ENCODE results near the gene KPRP. TPM values are rescaled to one million over a fixed set of nuclear protein-coding genes. Genes with fewer than 3 reads are reported as not detected.

Gene KPRP
- total RNA-seq, 1 experiment from 2014 or later = not detected

DNA sequence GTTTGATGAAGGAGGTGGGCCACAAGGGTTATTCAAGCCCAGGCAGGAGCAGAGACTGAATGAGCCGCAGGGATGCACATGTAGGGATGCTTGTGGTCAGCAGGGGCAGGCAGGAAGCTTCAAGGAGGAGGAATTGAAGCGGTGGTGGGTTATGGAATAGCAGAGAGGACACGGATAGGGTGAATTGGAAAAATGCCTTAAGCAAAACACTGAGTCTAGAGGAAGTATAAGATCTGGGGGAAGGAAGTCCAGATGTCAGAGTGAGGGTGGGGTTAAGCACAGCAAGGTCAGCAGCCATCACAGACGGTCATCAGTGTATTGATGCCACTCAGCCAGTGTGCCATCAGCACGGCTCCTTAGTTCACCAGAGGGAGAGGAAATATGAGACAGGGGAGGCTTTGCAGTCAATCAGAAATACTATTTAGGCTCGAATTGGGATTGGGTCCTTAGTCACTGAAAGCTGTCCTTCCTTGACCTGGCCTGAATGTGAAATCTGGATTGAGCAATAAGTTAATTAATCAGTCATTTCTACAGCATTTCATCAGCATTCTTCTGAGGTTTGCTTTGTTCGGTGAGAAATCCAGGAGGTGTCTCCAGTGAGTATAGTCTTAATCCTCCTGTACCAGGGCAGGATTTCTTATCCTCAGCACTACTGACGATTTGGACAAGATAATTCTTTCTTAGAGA, 11.2 kb downstream of the KPRP start:
- in situ Hi-C loops (cut with HindIII; ENCODE audit: low sequenced_read_pairs) = no loop called here
- DNase-seq (ENCODE audit: low spot score) = no peak

- in situ Hi-C loops (cut with HindIII; ENCODE audit: low sequenced_read_pairs) = no loop called here
- no peak for DNase-seq (ENCODE audit: low spot score)
Observed at GRCh38 chr1:152770411-152770810, 12.6 kb downstream of the KPRP start.

GRCh38 chr1:152774875-152775274, 17.1 kb downstream of the KPRP start, which contains the start of gene LCE1F:
Gene LCE1F (plus strand): TSS chr1:152775140. CDS start chr1:152776372, 1,232 bp downstream.
- in situ Hi-C loops (cut with HindIII; ENCODE audit: low sequenced_read_pairs) = no loop called here
- DNase-seq (ENCODE audit: low spot score) = no peak

GRCh38 chr1:152776361-152776760, 18.5 kb downstream of the KPRP start:
- in situ Hi-C loops (cut with HindIII; ENCODE audit: low sequenced_read_pairs) = no loop called here
- DNase-seq (ENCODE audit: low spot score) = no peak

- DNase-seq (ENCODE audit: low spot score) = no peak
- in situ Hi-C loops (cut with HindIII; ENCODE audit: low sequenced_read_pairs) = no loop called here
Observed at GRCh38 chr1:152777510-152778137, 19.8 kb downstream of the KPRP start.

DNA sequence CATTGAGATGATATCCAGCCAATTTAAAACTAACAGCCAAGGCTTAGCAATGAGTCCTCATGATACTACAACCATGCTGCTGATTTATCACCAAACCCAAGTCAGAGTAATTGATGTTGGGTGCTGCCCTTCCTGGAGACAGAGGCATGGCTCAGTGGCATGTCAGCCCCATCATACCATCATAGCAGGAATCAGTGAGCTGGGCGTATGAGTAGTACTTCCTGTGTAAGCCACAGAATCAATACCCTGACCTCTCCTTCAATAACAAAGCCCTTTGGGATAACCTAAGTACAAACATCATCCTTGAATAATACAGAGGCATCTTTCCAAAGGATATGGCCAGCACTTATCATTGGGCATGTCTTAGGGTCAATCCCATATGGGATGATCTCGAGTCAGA, 25.3 kb downstream of the KPRP start:
- no peak for DNase-seq (ENCODE audit: low spot score)
- in situ Hi-C loops (cut with HindIII; ENCODE audit: low sequenced_read_pairs) = no loop called here

- in situ Hi-C loops (cut with HindIII; ENCODE audit: low sequenced_read_pairs) = no loop called here
- no peak for DNase-seq (ENCODE audit: low spot score)
Observed at GRCh38 chr1:152786077-152786476, 28.3 kb downstream of the KPRP start, which contains the start of gene LCE1E. Gene LCE1E (plus strand): TSS chr1:152786257. CDS start chr1:152787300, 1,043 bp downstream.

DNA sequence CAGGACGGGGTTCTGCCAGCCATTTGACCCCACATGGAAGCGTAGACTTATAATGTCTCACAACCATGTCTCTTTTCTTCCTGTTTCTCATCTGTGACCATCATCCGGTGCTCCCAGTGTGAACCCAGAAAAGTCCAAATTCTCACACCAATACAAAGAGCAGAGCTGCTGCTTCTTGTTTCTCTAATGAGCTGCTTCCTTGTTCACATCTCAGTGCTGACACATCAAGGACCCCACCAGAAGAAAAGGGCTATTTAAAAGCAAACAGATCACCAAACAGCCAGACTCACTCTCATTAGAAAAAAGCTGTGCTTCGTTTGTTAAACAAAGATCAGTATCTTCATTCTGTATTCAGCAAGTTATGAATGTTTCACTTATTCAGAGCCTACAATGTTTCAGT, 37.9 kb downstream of the KPRP start:
- in situ Hi-C loops (cut with HindIII; ENCODE audit: low sequenced_read_pairs) = no loop called here
- DNase-seq (ENCODE audit: low spot score) = no peak

- DNase-seq (ENCODE audit: low spot score) = no peak
- in situ Hi-C loops (cut with HindIII; ENCODE audit: low sequenced_read_pairs) = no loop called here
Observed at GRCh38 chr1:152796421-152796820, 38.6 kb downstream of the KPRP start, which contains the start of gene LCE1D. Gene LCE1D (plus strand): TSS chr1:152796721. CDS start chr1:152797795, 1,074 bp downstream.

- DNase-seq (ENCODE audit: low spot score) = no peak
- in situ Hi-C loops (cut with HindIII; ENCODE audit: low sequenced_read_pairs) = no loop called here
Observed at GRCh38 chr1:152801333-152801732, 43.5 kb downstream of the KPRP start.

DNA sequence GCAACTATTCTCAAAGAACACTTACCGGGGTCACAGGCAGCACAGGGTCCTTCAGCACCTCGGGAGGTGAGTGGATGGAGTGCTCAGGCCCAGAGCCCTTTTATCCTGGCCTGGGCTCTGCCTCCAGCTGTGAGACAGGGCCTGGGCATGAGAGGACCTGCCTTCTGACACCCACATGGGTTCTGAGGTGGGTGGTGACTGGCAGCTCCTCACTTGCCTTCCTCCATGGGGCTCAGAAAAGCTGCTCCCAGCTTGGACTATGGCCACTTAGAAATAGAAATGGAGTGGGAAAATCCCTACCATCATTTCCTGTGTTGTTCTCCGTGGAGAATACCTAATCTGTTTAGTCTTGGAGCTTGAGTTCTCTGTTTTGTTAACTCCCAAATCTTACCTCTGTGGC, 48.8 kb downstream of the KPRP start, which contains the start of gene LCE1C:
TSS of gene LCE1C (minus strand) at position 76 of the 400 bp plus-strand sequence. CDS start 1,173 bp downstream, outside the sequence.
- in situ Hi-C loops (cut with HindIII; ENCODE audit: low sequenced_read_pairs) = no loop called here
- DNase-seq (ENCODE audit: low spot score) = no peak

DNA sequence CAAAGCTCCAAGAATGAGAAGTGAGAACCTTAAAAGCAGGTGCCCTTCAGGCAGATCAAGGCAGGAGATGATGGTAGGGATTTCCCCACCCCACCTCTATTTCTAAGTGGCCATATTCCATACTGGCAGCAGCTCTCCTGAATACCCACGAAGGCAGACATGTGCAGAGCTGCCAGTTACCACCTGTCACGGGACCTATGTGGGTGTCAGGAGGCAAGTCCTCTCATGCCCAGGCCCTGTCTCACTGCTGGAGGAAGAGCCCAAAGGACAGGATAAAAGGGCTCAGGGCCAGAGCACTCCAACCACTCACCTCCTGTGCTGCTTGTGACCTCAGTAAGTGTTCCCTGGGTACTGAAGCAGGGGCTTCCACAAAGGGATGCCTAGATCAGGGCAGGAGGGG, 53.2 kb downstream of the KPRP start:
- in situ Hi-C loops (cut with HindIII; ENCODE audit: low sequenced_read_pairs) = no loop called here

More for the DNA sequence above, 53.2 kb downstream of the KPRP start:
- DNase-seq (ENCODE audit: low spot score) = no peak

Other genes starting within 250 kb of the KPRP start
- not detected in 2 replicates for gene LCE5A, start 247.2 kb upstream of the KPRP start, total RNA-seq (2014; rRNA removed; shearing (Covaris generic))
- not detected in 2 replicates for gene CRCT1, start 243.5 kb upstream of the KPRP start, total RNA-seq (2014; rRNA removed; shearing (Covaris generic))
- gene LCE3E, start 191.2 kb upstream of the KPRP start, total RNA-seq (2014; rRNA removed; shearing (Covaris generic)) = not detected in 2 replicates
- not detected in 2 replicates for gene LCE3D, start 177.5 kb upstream of the KPRP start, total RNA-seq (2014; rRNA removed; shearing (Covaris generic))
- gene LCE3C, start 157.8 kb upstream of the KPRP start, total RNA-seq (2014; rRNA removed; shearing (Covaris generic)) = not detected in 2 replicates
- gene LCE3B, start 144.2 kb upstream of the KPRP start, total RNA-seq (2014; rRNA removed; shearing (Covaris generic)) = not detected in 2 replicates
- not detected in 2 replicates for gene LCE3A, start 134.9 kb upstream of the KPRP start, total RNA-seq (2014; rRNA removed; shearing (Covaris generic))
- not detected in 2 replicates for gene LCE2D, start 94.6 kb upstream of the KPRP start, total RNA-seq (2014; rRNA removed; shearing (Covaris generic))
- not detected in 2 replicates for gene LCE2C, start 82.7 kb upstream of the KPRP start, total RNA-seq (2014; rRNA removed; shearing (Covaris generic))
- not detected in 2 replicates for gene LCE2B, start 71.9 kb upstream of the KPRP start, total RNA-seq (2014; rRNA removed; shearing (Covaris generic))
- not detected in 2 replicates for gene LCE2A, start 59.7 kb upstream of the KPRP start, total RNA-seq (2014; rRNA removed; shearing (Covaris generic))
- not detected in 2 replicates for gene LCE4A, start 49.9 kb upstream of the KPRP start, total RNA-seq (2014; rRNA removed; shearing (Covaris generic))
- gene LCE1F, start 17.1 kb downstream of the KPRP start, total RNA-seq (2014; rRNA removed; shearing (Covaris generic)) = not detected in 2 replicates
- gene LCE1E, start 28.2 kb downstream of the KPRP start, total RNA-seq (2014; rRNA removed; shearing (Covaris generic)) = not detected in 2 replicates
- gene LCE1D, start 38.7 kb downstream of the KPRP start, total RNA-seq (2014; rRNA removed; shearing (Covaris generic)) = not detected in 2 replicates
- gene LCE1C, start 48.6 kb downstream of the KPRP start, total RNA-seq (2014; rRNA removed; shearing (Covaris generic)) = not detected in 2 replicates
- gene LCE1B, start 53.9 kb downstream of the KPRP start, total RNA-seq (2014; rRNA removed; shearing (Covaris generic)) = not detected in 2 replicates
- not detected in 2 replicates for gene LCE1A, start 69.4 kb downstream of the KPRP start, total RNA-seq (2014; rRNA removed; shearing (Covaris generic))
- gene LCE6A, start 84.8 kb downstream of the KPRP start, total RNA-seq (2014; rRNA removed; shearing (Covaris generic)) = not detected in 2 replicates
- gene LCE7A, start 102.0 kb downstream of the KPRP start, total RNA-seq (2014; rRNA removed; shearing (Covaris generic)) = not detected in 2 replicates
- not detected in 2 replicates for gene SMCP, start 120.3 kb downstream of the KPRP start, total RNA-seq (2014; rRNA removed; shearing (Covaris generic))
- not detected in 2 replicates for gene IVL, start 150.5 kb downstream of the KPRP start, total RNA-seq (2014; rRNA removed; shearing (Covaris generic))
- gene SPRR5, start 189.2 kb downstream of the KPRP start, total RNA-seq (2014; rRNA removed; shearing (Covaris generic)) = not detected in 2 replicates
- gene SPRR4, start 212.6 kb downstream of the KPRP start, total RNA-seq (2014; rRNA removed; shearing (Covaris generic)) = not detected in 2 replicates
- not detected in 2 replicates for gene SPRR1A, start 226.1 kb downstream of the KPRP start, total RNA-seq (2014; rRNA removed; shearing (Covaris generic))
- not detected in 2 replicates for gene SPRR3, start 243.7 kb downstream of the KPRP start, total RNA-seq (2014; rRNA removed; shearing (Covaris generic))

All from G401 (cell line).